K562 (cell line): ENCODE results near the gene FAM217B. TPM values are rescaled to one million over a fixed set of nuclear protein-coding genes. Genes with fewer than 3 reads are reported as not detected.

Experiments
- ATAC-seq: fragments of 200-7000 bp; cut with Tn5 transposase; 3 replicates; pipeline ENCODE4 v1.9.1; 2020; ENCODE audit warnings: moderate library complexity
- BruUV-seq: library from RNA; stranded (reverse); fragments of 400-500 nt; replicated peaks from 2 replicates; lab custom pipeline; 2021; lab: Mats Ljungman, UMichigan
- CTCF ChIA-PET: fragments of 300-600 bp; formaldehyde crosslinking; extraction: SDS; loops from one replicate; lab custom pipeline; 2021; ENCODE audit warnings: low intra/inter-chr PET ratio; lab: Yijun Ruan, JAX
- POLR2A ChIA-PET: fragments of 300-600, 350-650 bp; sonication (Branson Sonifier 250); formaldehyde crosslinking; extraction: SDS; loops from one replicate; lab custom pipeline; 2021; ENCODE audit warnings: antibody characterized with exemption, inconsistent platforms; lab: Yijun Ruan, JAX
- DNase-seq, 4 experiments: peaks; one replicate each; pipeline versions ENCODE4 v3.0.0 to v3.0.0-alpha.2; 2011 to 2018; ENCODE audit warnings: low spot score in 3 of 4, mixed read lengths in 3 of 4; ENCODE audit errors: extremely low read depth in 1 of 4
- FAIRE-seq: peaks from 2 replicates; lab custom pipeline; 2011; peaks lifted over from hg19 to GRCh38; lab: Jason Lieb, UNC
- H2AFZ ChIP-seq: 2 replicates; pipeline ENCODE4 v1.6.0; 2011; ENCODE audit warnings: low read depth, low read length, control low read depth, inconsistent platforms
- H3K27ac ChIP-seq: fragments of 200-600 bp; 3 replicates; pipeline ENCODE4 v1.8.0; 2011; ENCODE audit warnings: low read depth, mild to moderate bottlenecking, control low read depth, inconsistent platforms, low read length, moderate library complexity, mixed read lengths; ENCODE audit errors: extremely low read depth
- H3K27me3 ChIP-seq, 2 experiments: fragments of 300-600 bp in 1 of 2; 2 replicates in 1 of 2; 3 replicates in 1 of 2; pipeline versions ENCODE4 v1.6.0 to v1.8.0; 2011; ENCODE audit warnings: inconsistent platforms in 2 of 2, low read length in 2 of 2, mild to moderate bottlenecking in 1 of 2, mixed read lengths in 1 of 2, moderate library complexity in 1 of 2; ENCODE audit not compliant: control insufficient read depth in 2 of 2, insufficient read depth in 2 of 2
- H3K36me3 ChIP-seq: fragments of 300-600 bp; 3 replicates; pipeline ENCODE4 v1.8.0; 2011; ENCODE audit warnings: mild to moderate bottlenecking, low read length, inconsistent platforms; ENCODE audit not compliant: control insufficient read depth, insufficient read depth
- H3K4me1 ChIP-seq, 2 experiments: fragments of 200-600 bp in 1 of 2; replicated peaks in 1 of 2; 2 replicates in 1 of 2; 3 replicates in 1 of 2; pipeline versions ENCODE4 v1.5.1 to v1.8.0; 2011; ENCODE audit warnings: inconsistent platforms in 2 of 2, low read length in 2 of 2, mild to moderate bottlenecking in 1 of 2, mixed read lengths in 1 of 2, moderate library complexity in 1 of 2; ENCODE audit not compliant: control insufficient read depth in 2 of 2, insufficient read depth in 2 of 2
- H3K4me2 ChIP-seq: 2 replicates; pipeline ENCODE4 v1.6.1; 2011; ENCODE audit warnings: low read length, control low read depth, inconsistent platforms, mixed read lengths; ENCODE audit not compliant: insufficient read depth
- H3K4me3 ChIP-seq: fragments of 200-600 bp; sonication (generic), shearing (Covaris generic); 2 replicates; pipeline ENCODE4 v1.5.1; 2016; ENCODE audit warnings: control low read depth, inconsistent platforms
- H3K79me2 ChIP-seq: fragments of 200-600 bp; 3 replicates; pipeline ENCODE4 v1.8.0; 2011; ENCODE audit warnings: low read length, inconsistent platforms; ENCODE audit not compliant: control insufficient read depth, insufficient read depth
- H3K9ac ChIP-seq, 2 experiments: 2 replicates each; pipeline versions ENCODE4 v1.6.0 to v1.6.1; 2011; ENCODE audit warnings: low read depth in 2 of 2, low read length in 2 of 2, control low read depth in 1 of 2, inconsistent platforms in 1 of 2, mild to moderate bottlenecking in 1 of 2, mixed read lengths in 1 of 2; ENCODE audit not compliant: insufficient read depth in 1 of 2
- H3K9me1 ChIP-seq: one replicate; pipeline ENCODE4 v1.6.0; 2011; ENCODE audit warnings: inconsistent platforms, mild to moderate bottlenecking, low read length, moderate library complexity; ENCODE audit not compliant: control insufficient read depth, insufficient read depth
- H3K9me3 ChIP-seq: replicated peaks from 2 replicates; pipeline ENCODE4 v1.5.1; 2011; ENCODE audit warnings: low read depth, low read length, inconsistent platforms; ENCODE audit not compliant: control insufficient read depth, insufficient read depth
- H4K20me1 ChIP-seq: replicated peaks from 2 replicates; pipeline ENCODE4 v1.6.1; 2011; ENCODE audit warnings: low read length, inconsistent platforms, mixed read lengths; ENCODE audit not compliant: control insufficient read depth, insufficient read depth
- DACH1 ChIP-seq: fragments of 450-650 bp; IDR thresholded peaks from 2 replicates; pipeline ENCODE4 v1.6.1; 2018; ENCODE audit not compliant: partially characterized antibody
- E2F5 ChIP-seq: sonication (generic); formaldehyde crosslinking; IDR thresholded peaks from 2 replicates; pipeline ENCODE4 v1.8.0; 2022; ENCODE audit warnings: mild to moderate bottlenecking, missing genetic modification reagents
- ELF4 ChIP-seq: fragments of 450-650 bp; formaldehyde crosslinking; IDR thresholded peaks from 2 replicates; pipeline ENCODE4 v1.4.0; 2022; ENCODE audit warnings: missing genetic modification characterization
- EP300 ChIP-seq: IDR thresholded peaks from 2 replicates; pipeline ENCODE4 v1.6.1; 2012; ENCODE audit warnings: low read length, improper control_type of control experiment
- FOXA3 ChIP-seq, 2 experiments: fragments of 450-650 bp in 1 of 2; sonication (generic) in 1 of 2; formaldehyde crosslinking; IDR thresholded peaks in 1 of 2; conservative IDR thresholded peaks in 1 of 2; 2 replicates each; pipeline versions ENCODE4 v1.4.0 to v1.8.0; 2020 to 2022; ENCODE audit warnings: mild to moderate bottlenecking in 2 of 2, missing genetic modification reagents in 1 of 2
- HLTF ChIP-seq: fragments of 450-650 bp; IDR thresholded peaks from 2 replicates; pipeline ENCODE4 v1.6.1; 2016
- IFI16 ChIP-seq: fragments of 250-450 bp; sonication (Bioruptor Pico); IDR thresholded peaks from 2 replicates; pipeline ENCODE4 v2.1.2; 2022; ENCODE audit warnings: mild to moderate bottlenecking, inconsistent platforms
- NUFIP1 ChIP-seq: fragments of 450-650 bp; IDR thresholded peaks from 2 replicates; pipeline ENCODE4 v1.6.1; 2018; ENCODE audit not compliant: partially characterized antibody
- RBM14 ChIP-seq: fragments of 200-400 bp; formaldehyde crosslinking; IDR thresholded peaks from 2 replicates; pipeline ENCODE4 v1.6.1; 2018; ENCODE audit warnings: low read depth, mild to moderate bottlenecking, low read length, moderate library complexity, borderline replicate concordance; ENCODE audit not compliant: insufficient read depth
- SAFB ChIP-seq: fragments of 200-400 bp; formaldehyde crosslinking; IDR thresholded peaks from 2 replicates; pipeline ENCODE4 v1.6.1; 2017; ENCODE audit warnings: low read depth, low read length, borderline replicate concordance
- SAFB2 ChIP-seq: fragments of 200-400 bp; formaldehyde crosslinking; IDR thresholded peaks from 2 replicates; pipeline ENCODE4 v1.6.1; 2018; ENCODE audit warnings: borderline replicate concordance, low read length, low read depth, moderate library complexity; ENCODE audit not compliant: severe bottlenecking
- TFAP4 ChIP-seq: sonication (generic); formaldehyde crosslinking; IDR thresholded peaks from 2 replicates; pipeline ENCODE4 v1.8.0; 2022; ENCODE audit warnings: missing genetic modification reagents, mild to moderate bottlenecking, moderate library complexity, borderline replicate concordance
- THAP12 ChIP-seq: fragments of 250-450 bp; sonication (Bioruptor Pico); IDR thresholded peaks from 2 replicates; pipeline ENCODE4 v1.9.0; 2021; ENCODE audit warnings: mild to moderate bottlenecking, inconsistent platforms
- U2AF2 ChIP-seq: fragments of 200-400 bp; formaldehyde crosslinking; optimal IDR thresholded peaks from 2 replicates; pipeline ENCODE3; 2017; ENCODE audit warnings: low read depth, mild to moderate bottlenecking, low read length
- WGBS: fragments of 100-300 bp; shearing (Covaris generic); methylation state at CpG from one replicate; pipeline ENCODE4 v1.1.6; 2016; ENCODE audit warnings: low coverage, mixed read lengths; ENCODE audit not compliant: insufficient coverage; ENCODE audit errors: missing lambda C conversion rate; 5-methylcytosine and 5-hydroxymethylcytosine counted together
- in situ Hi-C: fragments of 300-500 bp; cut with MboI; formaldehyde crosslinking; loops from 4 replicates; pipeline ENCODE4 v1.15.0; 2018; ENCODE audit warnings: inconsistent platforms, mixed read lengths
- intact Hi-C: fragments of 100-400 bp; cut with micrococcal nuclease; formaldehyde crosslinking; loops from 2 replicates; pipeline ENCODE4 v1.14.2; 2022
- polyA plus RNA-seq, 8 experiments: library from polyadenylated mRNA; depleted of rRNA in 4 of 8; stranded (reverse) in 5 of 8; unstranded in 3 of 8; fragments of >200 nt; fragmentation: Nextera tagmentation in 2 of 8; fragmentation: Illumina TruSeq in 1 of 8; extraction: Ambion mirVana in 2 of 8; extraction: Trizol in 1 of 8; gene quantifications; 2 replicates each; pipeline versions ENCODE4 v1.2.1 to v1.2.3, GENCODE V29; 2011 to 2014; ENCODE audit warnings: inconsistent platforms in 1 of 8, missing spikeins in 1 of 8
- total RNA-seq, 7 experiments: library from RNA; depleted of rRNA in 6 of 7; stranded (reverse); fragments of >200 nt in 6 of 7; fragmentation: Illumina TruSeq in 2 of 7; extraction: Trizol in 2 of 7; gene quantifications; 2 replicates each; pipeline versions ENCODE4 v1.2.1 to v1.2.3, GENCODE V29; 2011 to 2021; ENCODE audit warnings: low replicate concordance in 1 of 7
- TF ChIP-seq, protein P1 (sequence below): fragments of 250-450 bp; sonication (Bioruptor Pico); IDR thresholded peaks from 2 replicates; pipeline ENCODE4 v1.4.0; 2020; ENCODE audit warnings: borderline replicate concordance

FAM217B gene
- total and polyA plus RNA-seq, 9 of the 15 experiments (the other 6 are each of a cell fraction or from before 2014, with no cell fraction given) = 4.8 to 11.4 (median 6.9) TPM

GRCh38 chr20:59962155-59962554 lies 22.0 kb downstream of the FAM217B start:
- ChIA-PET POLR2A (no interaction called here), CTCF (no interaction called here)
- H3K4me3 ChIP-seq = no peak overlapping the region
- ATAC-seq = no peak
- no peaks in the 10 kb centered on the region for H3K4me1 ChIP-seq
- peaks cover 6 to 14% of the 10 kb centered on the region in 2 experiments; a peak in 3 of 5 replicates for H3K27me3 ChIP-seq
- no peak overlapping the region for H3K9ac ChIP-seq
- DNase-seq = no peak
- no peak for TF ChIP-seq NUFIP1
- TF ChIP-seq IFI16 (CRISPR knock-in tag) = no peak
- no peak for TF ChIP-seq E2F5 (CRISPR knock-in tag)
- no peak for TF ChIP-seq DACH1
- no peak for TF ChIP-seq RBM14
- TF ChIP-seq HLTF = no peak
- TF ChIP-seq U2AF2 = no peak
- no peak for TF ChIP-seq SAFB2
- TF ChIP-seq, protein P1, sequence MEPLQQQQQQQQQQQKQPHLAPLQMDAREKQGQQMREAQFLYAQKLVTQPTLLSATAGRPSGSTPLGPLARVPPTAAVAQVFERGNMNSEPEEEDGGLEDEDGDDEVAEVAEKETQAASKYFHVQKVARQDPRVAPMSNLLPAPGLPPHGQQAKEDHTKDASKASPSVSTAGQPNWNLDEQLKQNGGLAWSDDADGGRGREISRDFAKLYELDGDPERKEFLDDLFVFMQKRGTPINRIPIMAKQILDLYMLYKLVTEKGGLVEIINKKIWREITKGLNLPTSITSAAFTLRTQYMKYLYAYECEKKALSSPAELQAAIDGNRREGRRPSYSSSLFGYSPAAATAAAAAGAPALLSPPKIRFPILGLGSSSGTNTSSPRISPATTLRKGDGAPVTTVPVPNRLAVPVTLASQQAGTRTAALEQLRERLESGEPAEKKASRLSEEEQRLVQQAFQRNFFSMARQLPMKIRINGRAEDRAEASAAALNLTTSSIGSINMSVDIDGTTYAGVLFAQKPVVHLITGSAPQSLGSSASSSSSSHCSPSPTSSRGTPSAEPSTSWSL (CRISPR knock-in tag) = no peak
- no peak for TF ChIP-seq FOXA3 (CRISPR knock-in tag; conservative IDR thresholded peaks at IDR 0.05 in 1 of 2, IDR thresholded peaks at IDR 0.05 in 1 of 2)
- no peak for TF ChIP-seq THAP12 (CRISPR knock-in tag)
- TF ChIP-seq TFAP4 (CRISPR knock-in tag) = no peak
- TF ChIP-seq ELF4 (CRISPR knock-in tag) = no peak
- TF ChIP-seq SAFB = no peak
- TF ChIP-seq EP300 = no peak
- WGBS = 2% methylated on average over 6 of the region's 6 CpGs
- no TSS peak for BruUV-seq
- H3K27ac ChIP-seq = no peak overlapping the region
- intact Hi-C loops = no loop called here
- no peaks in the 10 kb centered on the region for H4K20me1 ChIP-seq
- no peak for FAIRE-seq
- H3K79me2 ChIP-seq = no peaks in the 10 kb centered on the region
- H3K9me3 ChIP-seq = no peaks in the 10 kb centered on the region
- H2AFZ ChIP-seq = no peak overlapping the region
- H3K36me3 ChIP-seq = no peaks in the 10 kb centered on the region
- H3K4me2 ChIP-seq = no peak overlapping the region
- H3K9me1 ChIP-seq = no peaks in the 10 kb centered on the region
- in situ Hi-C loops = no loop called here
